ENCODE results near the gene FAM13A. TPM values are rescaled to one million over a fixed set of nuclear protein-coding genes. Genes with fewer than 3 reads are reported as not detected.
"Not testable (repeated sequence)": the region's sequence is repeated elsewhere in the genome, so short reads cannot be mapped to it uniquely, and the experiment has no call there.

Gene FAM13A
- total RNA-seq, 1 experiment from 2014 or later: 26.7 TPM

GRCh38 chr4:88892646-88893045 lies 164.3 kb downstream of the FAM13A start:
- TF ChIP-seq CTCF (conservative IDR thresholded peaks at IDR 0.05): no peak
- TF ChIP-seq EZH2 (IDR thresholded peaks at IDR 0.05; ENCODE audit: low read depth): no peak
- no peaks in the 10 kb centered on the region for H3K36me3 ChIP-seq (ENCODE audit: low read depth)
- H3K79me2 ChIP-seq (ENCODE audit: low read depth): no peaks in the 10 kb centered on the region
- H3K4me1 ChIP-seq (replicated peaks; ENCODE audit: insufficient read depth): no peaks in the 10 kb centered on the region
- H3K4me3 ChIP-seq: no peak overlapping the region
- H4K20me1 ChIP-seq (ENCODE audit: insufficient read depth): no peaks in the 10 kb centered on the region
- no peak overlapping the region for H3K4me2 ChIP-seq
- H3K9me3 ChIP-seq (ENCODE audit: insufficient read depth, low read depth): no peaks in the 10 kb centered on the region
- ChIA-PET POLR2A (ENCODE audit: unreplicated experiment) (no interaction called here), CTCF (no interaction called here)
- intact Hi-C loops (cut with micrococcal nuclease; ENCODE audit: unreplicated experiment): no loop called here
- no TSS peak for BruUV-seq (replicated peaks)
- DNase-seq: no peak
- H3K27ac ChIP-seq: no peak overlapping the region
- H3K9me2 ChIP-seq (ENCODE audit: insufficient read depth): no peaks in the 10 kb centered on the region
- H3K27me3 ChIP-seq (ENCODE audit: insufficient read depth, low read depth): no peaks in the 10 kb centered on the region
- no peaks in the 10 kb centered on the region for H3F3A ChIP-seq (ENCODE audit: insufficient read depth, low read depth)
- no peak overlapping the region for H2AFZ ChIP-seq

- POLR2A ChIA-PET (ENCODE audit: unreplicated experiment): no interaction called here
Measured at GRCh38 chr4:88891636-88892035, 165.3 kb downstream of the FAM13A start.

DNA sequence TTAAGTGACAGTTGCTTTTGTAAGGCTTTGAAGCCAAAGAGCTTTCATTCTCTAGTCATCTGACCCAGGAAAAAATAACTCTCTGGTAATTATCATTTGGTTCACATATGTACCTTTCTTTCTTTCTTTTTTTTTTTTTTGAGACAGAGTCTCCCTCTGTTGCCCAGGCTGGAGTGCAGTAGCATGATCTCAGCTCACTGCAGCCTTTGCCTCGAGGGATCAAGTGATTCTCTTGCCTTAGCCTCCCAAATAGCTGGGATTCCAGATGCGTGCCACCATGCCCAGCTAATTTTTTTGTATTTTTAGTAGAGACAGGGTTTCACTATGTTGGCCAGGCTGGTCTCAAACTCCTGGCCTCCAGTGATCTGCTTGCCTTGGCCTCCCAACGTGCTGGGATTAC lies 169.6 kb downstream of the FAM13A start:
- DNase-seq; H3K4me2 ChIP-seq; intact Hi-C loops (cut with micrococcal nuclease; ENCODE audit: unreplicated experiment); H3K4me1 ChIP-seq (replicated peaks; ENCODE audit: insufficient read depth); H2AFZ ChIP-seq; CTCF ChIA-PET; H3F3A ChIP-seq (ENCODE audit: insufficient read depth, low read depth); H3K27ac ChIP-seq; H3K4me3 ChIP-seq; H3K36me3 ChIP-seq (ENCODE audit: low read depth); H3K27me3 ChIP-seq (ENCODE audit: insufficient read depth, low read depth); POLR2A ChIA-PET (ENCODE audit: unreplicated experiment); H3K9me3 ChIP-seq (ENCODE audit: insufficient read depth, low read depth); H3K9me2 ChIP-seq (ENCODE audit: insufficient read depth); BruUV-seq (replicated peaks); H4K20me1 ChIP-seq (ENCODE audit: insufficient read depth); H3K79me2 ChIP-seq (ENCODE audit: low read depth): not testable (repeated sequence)

More at GRCh38 chr4:88891636-88892035, 165.3 kb downstream of the FAM13A start:
- Histone ChIP-seq H3K4me3 (no peak overlapping the region), H3F3A (ENCODE audit: insufficient read depth, low read depth) (no peaks in the 10 kb centered on the region), H3K4me1 (replicated peaks; ENCODE audit: insufficient read depth) (no peaks in the 10 kb centered on the region), H3K27ac (no peak overlapping the region), H2AFZ (no peak overlapping the region), H3K9me2 (ENCODE audit: insufficient read depth) (no peaks in the 10 kb centered on the region), H3K27me3 (ENCODE audit: insufficient read depth, low read depth) (no peaks in the 10 kb centered on the region), H3K79me2 (ENCODE audit: low read depth) (no peaks in the 10 kb centered on the region), H3K9me3 (ENCODE audit: insufficient read depth, low read depth) (no peaks in the 10 kb centered on the region), H4K20me1 (ENCODE audit: insufficient read depth) (no peaks in the 10 kb centered on the region), H3K36me3 (ENCODE audit: low read depth) (no peaks in the 10 kb centered on the region), H3K4me2 (no peak overlapping the region)
- CTCF ChIA-PET: no interaction called here
- TF ChIP-seq EZH2 (IDR thresholded peaks at IDR 0.05; ENCODE audit: low read depth): no peak
- TF ChIP-seq CTCF (conservative IDR thresholded peaks at IDR 0.05): no peak
- DNase-seq: no peak
- intact Hi-C loops (cut with micrococcal nuclease; ENCODE audit: unreplicated experiment): no loop called here
- no TSS peak for BruUV-seq (replicated peaks)

- H3F3A ChIP-seq (ENCODE audit: insufficient read depth, low read depth): no peaks in the 10 kb centered on the region
- CTCF ChIA-PET: no interaction called here
- H3K4me1 ChIP-seq (replicated peaks; ENCODE audit: insufficient read depth): no peaks in the 10 kb centered on the region
- no peaks in the 10 kb centered on the region for H3K27me3 ChIP-seq (ENCODE audit: insufficient read depth, low read depth)
- intact Hi-C loops (cut with micrococcal nuclease; ENCODE audit: unreplicated experiment): no loop called here
- no peak overlapping the region for H2AFZ ChIP-seq
- DNase-seq: no peak
- BruUV-seq (replicated peaks): no TSS peak
- H3K79me2 ChIP-seq (ENCODE audit: low read depth): no peaks in the 10 kb centered on the region
- H3K4me3 ChIP-seq: no peak overlapping the region
- POLR2A ChIA-PET (ENCODE audit: unreplicated experiment): no interaction called here
- H3K9me3 ChIP-seq (ENCODE audit: insufficient read depth, low read depth): no peaks in the 10 kb centered on the region; the same call in 1 of the 2 replicates
- H3K36me3 ChIP-seq (ENCODE audit: low read depth): no peaks in the 10 kb centered on the region
- TF ChIP-seq EZH2 (IDR thresholded peaks at IDR 0.05; ENCODE audit: low read depth): no peak
- no peak for TF ChIP-seq CTCF (conservative IDR thresholded peaks at IDR 0.05)
- H3K9me2 ChIP-seq (ENCODE audit: insufficient read depth): no peaks in the 10 kb centered on the region
- H3K4me2 ChIP-seq: no peak overlapping the region
- H4K20me1 ChIP-seq (ENCODE audit: insufficient read depth): no peaks in the 10 kb centered on the region
- no peak overlapping the region for H3K27ac ChIP-seq
Measured at GRCh38 chr4:88881227-88881569, 175.8 kb downstream of the FAM13A start.

Data from PC-9 (cell line).